IMR-90 (cell line): ENCODE results near the gene RETREG1. TPM values are rescaled to one million over a fixed set of nuclear protein-coding genes. Genes with fewer than 3 reads are reported as not detected.

ENCODE experiments used
- ATAC-seq: fragments of 200-7000 bp; cut with Tn5 transposase; 2 replicates; pipeline ENCODE4 v1.9.1; 2020; ENCODE audit warnings: low read depth, mild to moderate bottlenecking, moderate library complexity
- BruUV-seq: library from RNA; stranded (reverse); fragments of 400-500 nt; replicated peaks from 2 replicates; lab custom pipeline; 2021; lab: Mats Ljungman, UMichigan
- CTCF ChIA-PET: fragments of 300-600 bp; formaldehyde crosslinking; extraction: SDS; loops from one replicate; lab custom pipeline; 2021; ENCODE audit warnings: antibody characterized with exemption; lab: Yijun Ruan, JAX
- POLR2A ChIA-PET: fragments of 300-600 bp; sonication (Branson Sonifier 250); formaldehyde crosslinking; loops from one replicate; lab custom pipeline; 2022; ENCODE audit warnings: antibody characterized with exemption; ENCODE audit not compliant: unreplicated experiment; lab: Charles Lee
- DNase-seq: peaks from one replicate; pipeline ENCODE4 v3.0.0; 2013
- H2AFZ ChIP-seq: replicated peaks from 2 replicates; pipeline ENCODE3; 2013; ENCODE audit warnings: low read length, mild to moderate bottlenecking; ENCODE audit not compliant: poor library complexity
- H2AK5ac ChIP-seq: 2 replicates; pipeline ENCODE4 v1.6.1; 2013; ENCODE audit warnings: low read depth, low read length, inconsistent platforms
- H2AK9ac ChIP-seq: replicated peaks from 2 replicates; pipeline ENCODE3; 2013; ENCODE audit warnings: mild to moderate bottlenecking, low read depth, low read length, moderate library complexity; ENCODE audit not compliant: poor library complexity
- H2BK120ac ChIP-seq: 2 replicates; pipeline ENCODE4 v1.6.1; 2013; ENCODE audit warnings: low read depth, low read length, inconsistent platforms
- H2BK15ac ChIP-seq: 3 replicates; pipeline ENCODE4 v1.6.1; 2013; ENCODE audit warnings: low read depth, low read length, inconsistent platforms
- H2BK20ac ChIP-seq: 2 replicates; pipeline ENCODE4 v1.6.1; 2013; ENCODE audit warnings: low read depth, mild to moderate bottlenecking, inconsistent platforms, low read length, moderate library complexity
- H2BK5ac ChIP-seq: 2 replicates; pipeline ENCODE4 v1.6.1; 2013; ENCODE audit warnings: mild to moderate bottlenecking, low read depth, low read length, inconsistent platforms; ENCODE audit not compliant: poor library complexity, severe bottlenecking
- H3K14ac ChIP-seq: replicated peaks from 2 replicates; pipeline ENCODE4 v1.6.1; 2013; ENCODE audit warnings: low read depth, low read length, inconsistent platforms
- H3K18ac ChIP-seq: 2 replicates; pipeline ENCODE4 v1.6.1; 2013; ENCODE audit warnings: low read depth, low read length, control low read depth
- H3K23ac ChIP-seq: 2 replicates; pipeline ENCODE4 v1.6.1; 2013; ENCODE audit warnings: low read depth, low read length, inconsistent platforms
- H3K27ac ChIP-seq: 2 replicates; pipeline ENCODE4 v1.5.1; 2013; ENCODE audit warnings: mild to moderate bottlenecking, control low read depth, low read length; ENCODE audit not compliant: insufficient read depth
- H3K27me3 ChIP-seq: 2 replicates; pipeline ENCODE4 v1.6.1; 2013; ENCODE audit warnings: low read length; ENCODE audit not compliant: control insufficient read depth, insufficient read depth
- H3K36me3 ChIP-seq: 2 replicates; pipeline ENCODE4 v1.6.1; 2013; ENCODE audit warnings: low read length, mixed read lengths; ENCODE audit not compliant: control insufficient read depth, insufficient read depth
- H3K4ac ChIP-seq: 2 replicates; pipeline ENCODE4 v1.6.1; 2013; ENCODE audit warnings: low read depth, low read length, inconsistent platforms
- H3K4me1 ChIP-seq: 2 replicates; pipeline ENCODE4 v1.6.1; 2013; ENCODE audit warnings: low read length, mixed read lengths; ENCODE audit not compliant: control insufficient read depth, insufficient read depth
- H3K4me2 ChIP-seq: 2 replicates; pipeline ENCODE4 v1.6.1; 2013; ENCODE audit warnings: low read depth, mild to moderate bottlenecking, control low read depth, low read length, moderate library complexity
- H3K4me3 ChIP-seq: 2 replicates; pipeline ENCODE4 v1.5.1; 2013; ENCODE audit warnings: low read depth, mild to moderate bottlenecking, control low read depth, low read length, moderate library complexity; ENCODE audit not compliant: insufficient read depth
- H3K56ac ChIP-seq: 2 replicates; pipeline ENCODE4 v1.6.1; 2013; ENCODE audit warnings: low read length, inconsistent platforms; ENCODE audit not compliant: insufficient read depth; ENCODE audit errors: extremely low read depth
- H3K79me1 ChIP-seq, 2 experiments: 2 replicates each; pipeline ENCODE4 v1.6.1; 2013; ENCODE audit warnings: low read length in 2 of 2, inconsistent platforms in 1 of 2, low read depth in 1 of 2
- H3K9ac ChIP-seq: 2 replicates; pipeline ENCODE4 v1.6.1; 2013; ENCODE audit warnings: low read depth, low read length, control low read depth
- H3K9me1 ChIP-seq: 2 replicates; pipeline ENCODE4 v1.6.1; 2013; ENCODE audit warnings: low read length, inconsistent platforms; ENCODE audit not compliant: insufficient read depth
- H3K9me3 ChIP-seq: 2 replicates; pipeline ENCODE4 v1.6.1; 2013; ENCODE audit warnings: low read length; ENCODE audit not compliant: control insufficient read depth, insufficient read depth
- H4K20me1 ChIP-seq: 2 replicates; pipeline ENCODE4 v1.6.1; 2013; ENCODE audit warnings: low read length, inconsistent platforms; ENCODE audit not compliant: insufficient read depth
- H4K5ac ChIP-seq: 2 replicates; pipeline ENCODE4 v1.6.1; 2013; ENCODE audit warnings: mild to moderate bottlenecking, low read depth, low read length, control low read depth
- H4K8ac ChIP-seq, 2 experiments: 2 replicates each; pipeline ENCODE4 v1.6.1; 2013; ENCODE audit warnings: low read depth in 2 of 2, low read length in 2 of 2, control low read depth in 1 of 2, inconsistent platforms in 1 of 2
- H4K91ac ChIP-seq: 2 replicates; pipeline ENCODE4 v1.6.1; 2013; ENCODE audit warnings: low read depth, low read length, inconsistent platforms; ENCODE audit not compliant: insufficient read depth
- BHLHE40 ChIP-seq: fragments of 150-350 bp; IDR thresholded peaks from 2 replicates; pipeline ENCODE4 v1.6.1; 2016; ENCODE audit warnings: mild to moderate bottlenecking, low read depth, low read length
- CEBPB ChIP-seq: IDR thresholded peaks from 2 replicates; pipeline ENCODE4 v1.6.1; 2012; ENCODE audit warnings: low read depth, low read length, improper control_type of control experiment
- ELK1 ChIP-seq: fragments of 150-350 bp; IDR thresholded peaks from 2 replicates; pipeline ENCODE4 v1.6.1; 2016; ENCODE audit warnings: low read depth, mild to moderate bottlenecking, low read length, moderate library complexity, borderline replicate concordance
- FOS ChIP-seq: fragments of 150-350 bp; IDR thresholded peaks from 2 replicates; pipeline ENCODE4 v1.6.1; 2016; ENCODE audit warnings: low read depth, low read length
- MAFK ChIP-seq: IDR thresholded peaks from 2 replicates; pipeline ENCODE4 v1.6.1; 2012; ENCODE audit warnings: low read depth, low read length, improper control_type of control experiment
- MXI1 ChIP-seq: IDR thresholded peaks from 2 replicates; pipeline ENCODE4 v1.6.1; 2012; ENCODE audit warnings: low read depth, mild to moderate bottlenecking, low read length, moderate library complexity, borderline replicate concordance
- POLR2A ChIP-seq: IDR thresholded peaks from 2 replicates; pipeline ENCODE4 v1.6.1; 2012; ENCODE audit warnings: mild to moderate bottlenecking, low read depth, low read length
- RCOR1 ChIP-seq: IDR thresholded peaks from 2 replicates; pipeline ENCODE4 v1.6.1; 2012; ENCODE audit warnings: mild to moderate bottlenecking, low read length, improper control_type of control experiment; ENCODE audit not compliant: insufficient replicate concordance
- RFX5 ChIP-seq: IDR thresholded peaks from 2 replicates; pipeline ENCODE4 v1.8.0; 2012; ENCODE audit warnings: low read depth, mild to moderate bottlenecking, low read length, moderate library complexity
- SMC3 ChIP-seq: fragments of 150-350 bp; IDR thresholded peaks from 2 replicates; pipeline ENCODE4 v1.6.1; 2016; ENCODE audit warnings: low read depth, mild to moderate bottlenecking, antibody characterized with exemption, low read length, moderate library complexity
- WGBS, 2 experiments: methylation state at CpG; one replicate each; pipeline versions ENCODE4 v1.1.5 to v1.1.7; 2013; ENCODE audit warnings: missing lambda C conversion rate in 2 of 2; ENCODE audit not compliant: insufficient read length in 1 of 2; ENCODE audit errors: extremely low coverage in 2 of 2; 5-methylcytosine and 5-hydroxymethylcytosine counted together
- dilution Hi-C: fragments of 300-500 bp; cut with HindIII; formaldehyde crosslinking; loops from one replicate; pipeline ENCODE4 v1.14.3; 2018; ENCODE audit warnings: low sequenced_read_pairs; ENCODE audit not compliant: unreplicated experiment
- in situ Hi-C: fragments of 300-500 bp; cut with MboI; formaldehyde crosslinking; loops from 3 replicates; pipeline ENCODE4 v1.14.3; 2019; ENCODE audit warnings: low sequenced_read_pairs, inconsistent platforms, mixed read lengths
- intact Hi-C: fragments of 100-400 bp; cut with micrococcal nuclease; formaldehyde crosslinking; loops from 2 replicates; pipeline ENCODE4 v1.10.0; 2022
- polyA plus RNA-seq, 3 experiments: library from polyadenylated mRNA; depleted of rRNA; stranded (reverse); fragments of >200 nt; gene quantifications; 2 replicates each; pipeline ENCODE4 v1.2.3, GENCODE V29; 2012; ENCODE audit warnings: low replicate concordance in 1 of 3
- total RNA-seq: library from RNA; depleted of rRNA; stranded (reverse); fragments of >200 nt; gene quantifications from 2 replicates; pipeline ENCODE4 v1.2.3, GENCODE V29; 2012
- TF ChIP-seq, protein P1 (sequence below): fragments of 150-350 bp; IDR thresholded peaks from 2 replicates; pipeline ENCODE4 v1.6.1; 2017; ENCODE audit warnings: mild to moderate bottlenecking, antibody characterized with exemption, low read length, low read depth

Gene RETREG1
- total and polyA plus RNA-seq, 2 of the 4 experiments (the other 2 are of a cell fraction), result not detected

DNA sequence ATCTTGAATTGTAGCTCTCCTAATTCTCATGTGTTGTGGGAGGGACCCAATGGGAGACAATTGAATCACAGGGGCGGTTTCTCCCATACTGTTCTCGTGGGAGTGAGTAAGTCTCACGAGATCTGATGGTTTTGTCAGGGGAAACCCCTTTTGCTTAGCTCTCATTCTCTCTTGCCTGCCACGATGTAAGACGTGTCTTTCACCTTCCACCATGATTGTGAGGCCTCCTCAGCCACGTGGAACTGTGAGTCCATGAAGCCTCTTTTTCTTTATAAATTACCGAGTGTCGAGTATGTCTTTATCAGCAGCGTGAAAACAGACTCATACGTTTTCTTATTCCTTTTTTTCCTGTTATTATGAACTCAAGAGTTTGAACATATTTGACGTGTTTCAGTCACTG, 39.1 kb downstream of the RETREG1 start:
- dilution Hi-C loops, result no loop called here
- CTCF ChIA-PET, result interaction anchor here (0.6 to 0.7 kb wide), 2 partner anchors 96 to 1076 kb away, joined by 3 read pairs; no protein-coding TSS in a partner anchor

More for the DNA sequence above, 39.1 kb downstream of the RETREG1 start:
- no TSS peak for BruUV-seq
- H3K36me3 ChIP-seq, result no peaks in the 10 kb centered on the region
- peaks cover 5% of the 10 kb centered on the region; the same call in 1 of the 2 replicates for H3K4me1 ChIP-seq
- H3K4me3 ChIP-seq, result no peak overlapping the region
- no peaks in the 10 kb centered on the region for H4K20me1 ChIP-seq
- no peak overlapping the region for H2AFZ ChIP-seq
- no peak overlapping the region for H3K4me2 ChIP-seq
- peaks cover 9% of the 10 kb centered on the region for H3K27me3 ChIP-seq
- no peak overlapping the region for H3K18ac ChIP-seq
- no peak overlapping the region for H3K4ac ChIP-seq
- H3K56ac ChIP-seq, result no peak overlapping the region
- no peak for ATAC-seq
- no peak overlapping the region for H3K14ac ChIP-seq
- H2BK5ac ChIP-seq, result no peak overlapping the region
- H2BK120ac ChIP-seq, result no peak overlapping the region
- H3K9me1 ChIP-seq, result no peaks in the 10 kb centered on the region
- intact Hi-C loops (no loop called here), in situ Hi-C loops (no loop called here)
- H3K9me3 ChIP-seq, result no peaks in the 10 kb centered on the region
- POLR2A ChIA-PET, result no interaction called here
- no peak overlapping the region for H3K27ac ChIP-seq
- no peak overlapping the region for H3K23ac ChIP-seq
- H2AK5ac ChIP-seq, result no peak overlapping the region
- WGBS, 2 experiments, result 76% methylated on average over 5 of the region's 11 CpGs; no CpG with 5 or more reads in 1 of the 2 experiments
- no peak overlapping the region for H3K9ac ChIP-seq
- DNase-seq, result no peak
- no peak overlapping the region for H2BK15ac ChIP-seq
- H3K79me1 ChIP-seq, result no peaks in the 10 kb centered on the region
- H2BK20ac ChIP-seq, result no peak overlapping the region
- H4K8ac ChIP-seq, result no peak overlapping the region
- no peak for TF ChIP-seq POLR2A
- no peak for TF ChIP-seq RCOR1
- TF ChIP-seq MAFK, result no peak
- no peak for TF ChIP-seq BHLHE40
- no peak for TF ChIP-seq CEBPB
- TF ChIP-seq MXI1, result no peak
- no peak for TF ChIP-seq RFX5
- TF ChIP-seq, protein P1, sequence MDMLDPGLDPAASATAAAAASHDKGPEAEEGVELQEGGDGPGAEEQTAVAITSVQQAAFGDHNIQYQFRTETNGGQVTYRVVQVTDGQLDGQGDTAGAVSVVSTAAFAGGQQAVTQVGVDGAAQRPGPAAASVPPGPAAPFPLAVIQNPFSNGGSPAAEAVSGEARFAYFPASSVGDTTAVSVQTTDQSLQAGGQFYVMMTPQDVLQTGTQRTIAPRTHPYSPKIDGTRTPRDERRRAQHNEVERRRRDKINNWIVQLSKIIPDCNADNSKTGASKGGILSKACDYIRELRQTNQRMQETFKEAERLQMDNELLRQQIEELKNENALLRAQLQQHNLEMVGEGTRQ, result no peak
- TF ChIP-seq SMC3, result no peak
- TF ChIP-seq FOS, result no peak
- no peak for TF ChIP-seq ELK1
- H2AK9ac ChIP-seq, result no peak overlapping the region
- no peak overlapping the region for H4K91ac ChIP-seq
- no peak overlapping the region for H4K5ac ChIP-seq
